ENCODE measurements around the gene MSLN. TPM values are rescaled to one million over a fixed set of nuclear protein-coding genes. Genes with fewer than 3 reads are reported as not detected.

MSLN gene
- total and polyA plus RNA-seq, 9 of the 15 experiments (the other 6 are each of a cell fraction or from before 2014, with no cell fraction given): not detected

- TF ChIP-seq E2F1 (CRISPR knock-in tag; IDR thresholded peaks at IDR 0.05) (no peak), PTBP1 (IDR thresholded peaks at IDR 0.05; ENCODE audit: low read depth, low read length) (0 out of 2 replicates have a peak, but pooled peaks have one; percentile 55), NR2C2 (CRISPR knock-in tag; IDR thresholded peaks at IDR 0.05) (no peak), NR2C2 (tag; IDR thresholded peaks at IDR 0.05) (no peak), ARHGAP35 (IDR thresholded peaks at IDR 0.05; ENCODE audit: partially characterized antibody) (no peak), HDAC6 (IDR thresholded peaks at IDR 0.05; ENCODE audit: low read depth, low read length) (no peak), EP400 (IDR thresholded peaks at IDR 0.05) (peak; percentile 73), MLLT1 (IDR thresholded peaks at IDR 0.05) (no peak), FOXP1 (CRISPR knock-in tag; IDR thresholded peaks at IDR 0.05) (no peak; the same call in 1 of the 2 replicates), PML (IDR thresholded peaks at IDR 0.05; ENCODE audit: low read length) (0 out of 2 replicates have a peak, but pooled peaks have one; percentile 39), ADNP (tag; IDR thresholded peaks at IDR 0.05) (no peak), TARDBP (IDR thresholded peaks at IDR 0.05) (no peak), YY1 (IDR thresholded peaks at IDR 0.05; ENCODE audit: borderline replicate concordance in 1 of 3, control insufficient read depth in 1 of 3, extremely low read depth in 1 of 3, insufficient read depth in 3 of 3, insufficient read length in 1 of 3, insufficient replicate concordance in 2 of 3, low read depth in 1 of 3, low read length in 2 of 3) (peak in 1 of 3 experiments; percentile 82), ETV1 (tag; conservative IDR thresholded peaks at IDR 0.05; ENCODE audit: low read depth) (peak; percentile 52; the same call in 1 of the 2 replicates), CLOCK (CRISPR knock-in tag; IDR thresholded peaks at IDR 0.05; ENCODE audit: borderline replicate concordance) (no peak), ZNF740 (CRISPR knock-in tag; IDR thresholded peaks at IDR 0.05) (peak; percentile 89), ZNF740 (tag; IDR thresholded peaks at IDR 0.05) (peak in 1 of 2 experiments; percentile 75; a peak in 2 of 4 replicates), BRD9 (IDR thresholded peaks at IDR 0.05; ENCODE audit: low read depth, partially characterized antibody) (no peak)
- TF ChIP-seq, protein P1, sequence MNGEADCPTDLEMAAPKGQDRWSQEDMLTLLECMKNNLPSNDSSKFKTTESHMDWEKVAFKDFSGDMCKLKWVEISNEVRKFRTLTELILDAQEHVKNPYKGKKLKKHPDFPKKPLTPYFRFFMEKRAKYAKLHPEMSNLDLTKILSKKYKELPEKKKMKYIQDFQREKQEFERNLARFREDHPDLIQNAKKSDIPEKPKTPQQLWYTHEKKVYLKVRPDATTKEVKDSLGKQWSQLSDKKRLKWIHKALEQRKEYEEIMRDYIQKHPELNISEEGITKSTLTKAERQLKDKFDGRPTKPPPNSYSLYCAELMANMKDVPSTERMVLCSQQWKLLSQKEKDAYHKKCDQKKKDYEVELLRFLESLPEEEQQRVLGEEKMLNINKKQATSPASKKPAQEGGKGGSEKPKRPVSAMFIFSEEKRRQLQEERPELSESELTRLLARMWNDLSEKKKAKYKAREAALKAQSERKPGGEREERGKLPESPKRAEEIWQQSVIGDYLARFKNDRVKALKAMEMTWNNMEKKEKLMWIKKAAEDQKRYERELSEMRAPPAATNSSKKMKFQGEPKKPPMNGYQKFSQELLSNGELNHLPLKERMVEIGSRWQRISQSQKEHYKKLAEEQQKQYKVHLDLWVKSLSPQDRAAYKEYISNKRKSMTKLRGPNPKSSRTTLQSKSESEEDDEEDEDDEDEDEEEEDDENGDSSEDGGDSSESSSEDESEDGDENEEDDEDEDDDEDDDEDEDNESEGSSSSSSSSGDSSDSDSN (IDR thresholded peaks at IDR 0.05; ENCODE audit: borderline replicate concordance in 1 of 2, low read depth in 2 of 2, low read length in 2 of 2): 0 out of 4 replicates have a peak, but pooled peaks of 1 of the 2 experiments have one; percentile 20
Observed at GRCh38 chr16:720447-720989, 40.0 kb upstream of the MSLN start (continued).
